Body of pancreas (tissue), 4 donors: Measurements from ENCODE around the gene MYO1C. TPM values are rescaled to one million over a fixed set of nuclear protein-coding genes. Genes with fewer than 3 reads are reported as not detected.

Experiments
- ATAC-seq: fragments of 150-250 bp; one replicate; pipeline ENCODE4 v1.9.1; 2016
- DNase-seq, 4 donors: peaks; one replicate each; pipeline ENCODE4 v3.0.0-alpha.2; 2019
- H3K27ac ChIP-seq, 4 donors: fragments of 200-600 bp; sonication (generic); 1 replicate in 3 of 4; 2 replicates in 1 of 4; pipeline versions ENCODE4 v1.5.1 to v1.6.1; 2016 to 2019; ENCODE audit warnings: mild to moderate bottlenecking in 1 of 4, mixed read lengths in 1 of 4, moderate library complexity in 1 of 4
- H3K27me3 ChIP-seq, 2 donors: fragments of 200-600 bp; sonication (generic); one replicate each; pipeline ENCODE4 v1.6.0; 2016; ENCODE audit warnings: mild to moderate bottlenecking in 1 of 2
- H3K36me3 ChIP-seq, 2 donors: fragments of 200-600 bp; sonication (generic); replicated peaks in 1 of 2; 2 replicates each; pipeline ENCODE4 v1.5.1; 2016; ENCODE audit warnings: low read depth in 2 of 2; ENCODE audit not compliant: insufficient read depth in 1 of 2
- H3K4me1 ChIP-seq: fragments of 200-600 bp; sonication (generic); one replicate; pipeline ENCODE4 v1.6.0; 2016
- H3K4me3 ChIP-seq, 2 donors: fragments of 200-600 bp; sonication (generic); 1 replicate in 1 of 2; 2 replicates in 1 of 2; pipeline ENCODE4 v1.5.1; 2016 to 2019
- H3K9me3 ChIP-seq, 3 donors: fragments of 200-600 bp; sonication (generic); 1 replicate in 2 of 3; 2 replicates in 1 of 3; pipeline ENCODE4 v1.5.1; 2016
- CTCF ChIP-seq, 7 experiments: fragments of 450-650 bp in 4 of 7; fragments of 200-600 bp in 3 of 7; sonication (generic) in 3 of 7; IDR thresholded peaks; one replicate each; pipeline ENCODE4 v1.5.1; 2016 to 2019; ENCODE audit warnings: antibody characterized with exemption in 7 of 7
- POLR2A ChIP-seq, 3 donors: fragments of 450-650 bp; IDR thresholded peaks; one replicate each; pipeline ENCODE4 v1.6.1; 2016; ENCODE audit warnings: antibody characterized with exemption in 3 of 3, mild to moderate bottlenecking in 2 of 3
- WGBS, 2 donors: methylation state at CpG; one replicate each; pipeline ENCODE4 v1.1.5; 2017; 5-methylcytosine and 5-hydroxymethylcytosine counted together
- intact Hi-C: fragments of 100-400 bp; cut with DNase I; formaldehyde crosslinking; loops from one replicate; pipeline ENCODE4 v1.15.1; 2023
- total RNA-seq, 2 donors: library from RNA; depleted of rRNA; stranded (reverse); fragments of >200 nt; gene quantifications; one replicate each; pipeline ENCODE4 v1.1.0, GENCODE V29; 2016

Gene MYO1C
- total RNA-seq, 2 donors from 2014 or later: 77.3 to 94.6 TPM

- peak; percentile 76 for ATAC-seq
- peak overlapping the region; percentile 46 to 78 for H3K4me3 ChIP-seq
- peak overlapping the region; percentile 94 to 97 (median 96) for H3K27ac ChIP-seq
- H3K36me3 ChIP-seq: peaks cover 0 to 2% of the 10 kb centered on the region in 2 donors
- intact Hi-C loops: no loop called here
- H3K9me3 ChIP-seq: no peaks in the 10 kb centered on the region
- peaks cover 58% of the 10 kb centered on the region for H3K4me1 ChIP-seq
- peak; percentile 74 to 88 (median 84) for DNase-seq
- TF ChIP-seq CTCF (IDR thresholded peaks at IDR 0.05) (peak in 2 of 7 experiments; percentile 2 to 20), POLR2A (IDR thresholded peaks at IDR 0.05) (peak in 2 of 3 donors; percentile 47 to 51)
- no peaks in the 10 kb centered on the region for H3K27me3 ChIP-seq
- WGBS, 2 donors: 1 to 4% methylated on average over 9 to 18 of the region's 19 CpGs
These were observed 7.6 kb downstream of the MYO1C start for GRCh38 chr17:1484676-1485422.

- peaks cover 52% of the 10 kb centered on the region for H3K4me1 ChIP-seq
- no peak for TF ChIP-seq CTCF (IDR thresholded peaks at IDR 0.05)
- TF ChIP-seq POLR2A (IDR thresholded peaks at IDR 0.05): no peak
These were observed 8.4 kb downstream of the MYO1C start for GRCh38 chr17:1484060-1484535.

GRCh38 chr17:1482680-1483079 is 9.8 kb downstream of the MYO1C start:
- ATAC-seq: no peak
- Histone ChIP-seq H3K27me3 (no peaks in the 10 kb centered on the region), H3K9me3 (no peaks in the 10 kb centered on the region), H3K4me1 (peaks cover 41% of the 10 kb centered on the region), H3K36me3 (peaks cover 0 to 19% of the 10 kb centered on the region in 2 donors), H3K27ac (no peak overlapping the region), H3K4me3 (no peak overlapping the region)
- WGBS, 2 donors: 88 to 92% methylated on average over 10 to 11 of the region's 20 CpGs
- intact Hi-C loops: no loop called here
- DNase-seq: peak in 1 of 4 donors; percentile 16
- TF ChIP-seq POLR2A (IDR thresholded peaks at IDR 0.05) (no peak), CTCF (IDR thresholded peaks at IDR 0.05) (no peak)

More at GRCh38 chr17:1484060-1484535, 8.4 kb downstream of the MYO1C start:
- Histone ChIP-seq H3K9me3 (no peaks in the 10 kb centered on the region), H3K4me3 (peak overlapping the region in 1 of 2 donors; percentile 21), H3K27ac (peak overlapping the region; percentile 94 to 97 (median 96)), H3K27me3 (no peaks in the 10 kb centered on the region), H3K36me3 (peaks cover 0 to 8% of the 10 kb centered on the region in 2 donors)
- ATAC-seq: no peak
- DNase-seq: peak in 1 of 4 donors; percentile 36
- 70 to 86% methylated on average over 19 to 22 of the region's 29 CpGs for WGBS, 2 donors
- intact Hi-C loops: no loop called here

GRCh38 chr17:1481736-1482135 is 10.8 kb downstream of the MYO1C start:
- Histone ChIP-seq H3K36me3 (peaks cover 0 to 26% of the 10 kb centered on the region in 2 donors), H3K4me1 (peaks cover 32% of the 10 kb centered on the region), H3K9me3 (no peaks in the 10 kb centered on the region), H3K27ac (no peak overlapping the region), H3K27me3 (no peaks in the 10 kb centered on the region), H3K4me3 (no peak overlapping the region)
- no peak for ATAC-seq
- intact Hi-C loops: no loop called here
- TF ChIP-seq POLR2A (IDR thresholded peaks at IDR 0.05) (no peak), CTCF (IDR thresholded peaks at IDR 0.05) (no peak)
- no peak for DNase-seq
- 78% methylated on average over 11 of the region's 11 CpGs for WGBS, 2 donors
